ENCODE results near the gene ELN. TPM values are rescaled to one million over a fixed set of nuclear protein-coding genes. Genes with fewer than 3 reads are reported as not detected.

Gene ELN
- polyA plus RNA-seq, 1 donor (not counting 4 experiments of a cell fraction or from before 2014, with no cell fraction given) = not detected

- H3K9me1 ChIP-seq (ENCODE audit: control insufficient read depth, extremely low read depth, insufficient read depth, low read length) = no peaks in the 10 kb centered on the region
- H3K27me3 ChIP-seq (ENCODE audit: control insufficient read depth, extremely low read depth, insufficient read depth, low read length) = no peaks in the 10 kb centered on the region
- no peaks in the 10 kb centered on the region for H3K9me3 ChIP-seq (ENCODE audit: control insufficient read depth, low read depth, low read length)
- H3K4me3 ChIP-seq (ENCODE audit: control insufficient read depth in 2 of 3, extremely low read depth in 1 of 3, insufficient read depth in 2 of 3, low read depth in 1 of 3, low read length in 3 of 3) = peak within 1 kb of the TSS; percentile 61 to 89 (median 77)
- dilution Hi-C loops (cut with MboI; ENCODE audit: extremely low pct_ligation_motif_present, low sequenced_read_pairs) = no loop called here
- H3K36me3 ChIP-seq (ENCODE audit: control insufficient read depth in 2 of 2, extremely low read depth in 1 of 2, insufficient read depth in 2 of 2, low read length in 2 of 2) = peaks cover 6 to 14% of the 10 kb centered on the region in 2 experiments
- no peak for TF ChIP-seq EZH2 (IDR thresholded peaks at IDR 0.05; ENCODE audit: low read length)
- no peak for TF ChIP-seq CTCF (optimal IDR thresholded peaks at IDR 0.05 in 1 of 3, IDR thresholded peaks at IDR 0.05 in 1 of 3, conservative IDR thresholded peaks at IDR 0.05 in 1 of 3; ENCODE audit: extremely low read depth in 1 of 3, insufficient read depth in 2 of 3, low read length in 3 of 3)
- FAIRE-seq = no peak
- H3K9ac ChIP-seq (ENCODE audit: control insufficient read depth, extremely low read depth, insufficient read depth, low read length) = peak within 1 kb of the TSS; percentile 83
- peak within 1 kb of the TSS; percentile 55 for H3K27ac ChIP-seq (ENCODE audit: control insufficient read depth, insufficient read depth, low read length)
- peak within 1 kb of the TSS; percentile 63 for H2AFZ ChIP-seq (ENCODE audit: control insufficient read depth, low read length)
- H3K4me1 ChIP-seq (ENCODE audit: control insufficient read depth, extremely low read depth, insufficient read depth, low read length) = peaks cover 14% of the 10 kb centered on the region
- no peaks in the 10 kb centered on the region for H4K20me1 ChIP-seq (ENCODE audit: control insufficient read depth, extremely low read depth, insufficient read depth, low read length)
- H3K4me2 ChIP-seq (ENCODE audit: control insufficient read depth, extremely low read depth, insufficient read depth, low read depth, low read length) = peak within 1 kb of the TSS; percentile 80
- no peak for DNase-seq (ENCODE audit: low read depth, low spot score)
- H3K79me2 ChIP-seq (ENCODE audit: control insufficient read depth, insufficient read depth, low read length) = peaks cover 2% of the 10 kb centered on the region
Observed at GRCh38 chr7:74083117-74083876, 55.3 kb downstream of the ELN start, which contains the start of gene LIMK1. Gene LIMK1, plus strand, starts transcription at chr7:74083804. Its CDS starts 187 bp downstream, at chr7:74083991.

GRCh38 chr7:74083928-74084721, 56.2 kb downstream of the ELN start:
- dilution Hi-C loops (cut with MboI; ENCODE audit: extremely low pct_ligation_motif_present, low sequenced_read_pairs) = no loop called here

More at GRCh38 chr7:74083928-74084721, 56.2 kb downstream of the ELN start:
- FAIRE-seq (no peak), DNase-seq (ENCODE audit: low read depth, low spot score) (no peak)
- peaks cover 2% of the 10 kb centered on the region for H3K79me2 ChIP-seq (ENCODE audit: control insufficient read depth, insufficient read depth, low read length)
- H3K4me2 ChIP-seq (ENCODE audit: control insufficient read depth, extremely low read depth, insufficient read depth, low read depth, low read length) = peak overlapping the region; percentile 80
- peaks cover 10 to 18% of the 10 kb centered on the region in 2 experiments for H3K36me3 ChIP-seq (ENCODE audit: control insufficient read depth in 2 of 2, extremely low read depth in 1 of 2, insufficient read depth in 2 of 2, low read length in 2 of 2)
- H3K4me3 ChIP-seq (ENCODE audit: control insufficient read depth in 2 of 3, extremely low read depth in 1 of 3, insufficient read depth in 2 of 3, low read depth in 1 of 3, low read length in 3 of 3) = peak overlapping the region; percentile 61 to 89 (median 77)
- H3K9me3 ChIP-seq (ENCODE audit: control insufficient read depth, low read depth, low read length) = no peaks in the 10 kb centered on the region
- peak overlapping the region; percentile 55 for H3K27ac ChIP-seq (ENCODE audit: control insufficient read depth, insufficient read depth, low read length)
- TF ChIP-seq EZH2 (IDR thresholded peaks at IDR 0.05; ENCODE audit: low read length) = no peak
- no peak for TF ChIP-seq CTCF (optimal IDR thresholded peaks at IDR 0.05 in 1 of 3, IDR thresholded peaks at IDR 0.05 in 1 of 3, conservative IDR thresholded peaks at IDR 0.05 in 1 of 3; ENCODE audit: extremely low read depth in 1 of 3, insufficient read depth in 2 of 3, low read length in 3 of 3)
- no peaks in the 10 kb centered on the region for H4K20me1 ChIP-seq (ENCODE audit: control insufficient read depth, extremely low read depth, insufficient read depth, low read length)
- H2AFZ ChIP-seq (ENCODE audit: control insufficient read depth, low read length) = peak overlapping the region; percentile 2
- peaks cover 14% of the 10 kb centered on the region for H3K4me1 ChIP-seq (ENCODE audit: control insufficient read depth, extremely low read depth, insufficient read depth, low read length)
- no peaks in the 10 kb centered on the region for H3K9me1 ChIP-seq (ENCODE audit: control insufficient read depth, extremely low read depth, insufficient read depth, low read length)
- H3K9ac ChIP-seq (ENCODE audit: control insufficient read depth, extremely low read depth, insufficient read depth, low read length) = peak overlapping the region; percentile 83
- no peaks in the 10 kb centered on the region for H3K27me3 ChIP-seq (ENCODE audit: control insufficient read depth, extremely low read depth, insufficient read depth, low read length)
